B cell (primary cell): ENCODE data around the gene IL18R1. TPM values are rescaled to one million over a fixed set of nuclear protein-coding genes. Genes with fewer than 3 reads are reported as not detected.

ENCODE experiments used
- ATAC-seq: fragments of 200-7000 bp; cut with Tn5 transposase; one replicate; pipeline ENCODE4 v1.10.0; 2021; ENCODE audit warnings: low read depth, mild to moderate bottlenecking, moderate number of reproducible peaks, moderate library complexity
- CTCF ChIA-PET: fragments of 350-600 bp; sonication (Branson Sonifier 250); formaldehyde crosslinking; loops from one replicate; lab custom pipeline; 2021; ENCODE audit warnings: antibody characterized with exemption, inconsistent platforms; lab: Charles Lee
- POLR2A ChIA-PET: fragments of 350-600 bp; sonication (Branson Sonifier 250); formaldehyde crosslinking; loops from one replicate; lab custom pipeline; 2021; ENCODE audit warnings: antibody characterized with exemption; lab: Charles Lee
- DNase-seq: peaks from one replicate; pipeline ENCODE4 v3.0.0; 2013
- H2AFZ ChIP-seq: 2 replicates; pipeline ENCODE4 v1.6.1; 2012; ENCODE audit warnings: mild to moderate bottlenecking, low read depth, low read length; ENCODE audit not compliant: insufficient read depth, poor library complexity, severe bottlenecking
- H3K27ac ChIP-seq, 2 donors: 1 replicate in 1 of 2; 2 replicates in 1 of 2; pipeline ENCODE4 v1.5.1; 2012 to 2013; ENCODE audit warnings: low read length in 2 of 2, mild to moderate bottlenecking in 2 of 2, moderate library complexity in 1 of 2
- H3K27me3 ChIP-seq, 4 experiments: fragments of 200-600 bp in 1 of 4; sonication (generic) in 1 of 4; replicated peaks in 1 of 4; 1 replicate in 2 of 4; 2 replicates in 2 of 4; pipeline versions ENCODE4 v1.6.1 to v1.7.0; 2013 to 2016; ENCODE audit warnings: low read length in 3 of 4, mild to moderate bottlenecking in 2 of 4, mixed read lengths in 1 of 4, moderate library complexity in 1 of 4; ENCODE audit not compliant: insufficient read depth in 4 of 4, control insufficient read depth in 3 of 4; ENCODE audit errors: control extremely low read depth in 1 of 4
- H3K36me3 ChIP-seq, 2 experiments: replicated peaks in 1 of 2; 1 replicate in 1 of 2; 2 replicates in 1 of 2; pipeline versions ENCODE4 v1.6.1 to v1.7.1; 2013; ENCODE audit warnings: low read length in 1 of 2; ENCODE audit not compliant: insufficient read depth in 2 of 2, control insufficient read depth in 1 of 2; ENCODE audit errors: control extremely low read depth in 1 of 2, extremely low read depth in 1 of 2
- H3K4me1 ChIP-seq, 2 donors: fragments of 200-600 bp in 1 of 2; sonication (generic) in 1 of 2; 1 replicate in 1 of 2; 2 replicates in 1 of 2; pipeline versions ENCODE4 v1.5.1 to v1.6.1; 2013 to 2017; ENCODE audit warnings: low read length in 2 of 2; ENCODE audit not compliant: control insufficient read depth in 2 of 2, insufficient read depth in 2 of 2
- H3K4me2 ChIP-seq: replicated peaks from 2 replicates; pipeline ENCODE3; 2012; ENCODE audit warnings: mild to moderate bottlenecking, low read depth, low read length; ENCODE audit not compliant: poor library complexity, severe bottlenecking
- H3K4me3 ChIP-seq, 5 experiments: fragments of 200-600 bp in 1 of 5; sonication (generic) in 1 of 5; 1 replicate in 3 of 5; 2 replicates in 2 of 5; pipeline versions ENCODE4 v1.5.1 to v1.7.0; 2011 to 2016; ENCODE audit warnings: low read length in 4 of 5, mild to moderate bottlenecking in 4 of 5, low read depth in 2 of 5, control low read depth in 1 of 5, moderate library complexity in 1 of 5; ENCODE audit not compliant: insufficient read depth in 1 of 5; ENCODE audit errors: control extremely low read depth in 1 of 5, extremely low read depth in 1 of 5
- H3K79me2 ChIP-seq: fragments of 200-600 bp; sonication (generic); one replicate; pipeline ENCODE4 v1.6.0; 2016; ENCODE audit warnings: low read length; ENCODE audit not compliant: control insufficient read depth, insufficient read depth
- H3K9ac ChIP-seq: fragments of 200-600 bp; sonication (generic); 2 replicates; pipeline ENCODE4 v1.6.1; 2017; ENCODE audit warnings: mild to moderate bottlenecking, low read length, moderate library complexity
- H3K9me3 ChIP-seq, 3 donors: one replicate each; pipeline versions ENCODE4 v1.6.1 to v1.7.1; 2013; ENCODE audit warnings: low read length in 2 of 3; ENCODE audit not compliant: control insufficient read depth in 2 of 3, insufficient read depth in 1 of 3; ENCODE audit errors: control extremely low read depth in 1 of 3
- H4K20me1 ChIP-seq: 2 replicates; pipeline ENCODE4 v1.6.0; 2012; ENCODE audit warnings: mild to moderate bottlenecking, low read length; ENCODE audit not compliant: insufficient read depth, control insufficient read depth, poor library complexity, severe bottlenecking
- H3K27ac Mint-ChIP-seq: one replicate; pipeline ENCODE4 v1.8.0; 2021; ENCODE audit warnings: mixed read lengths
- H3K27me3 Mint-ChIP-seq: one replicate; pipeline ENCODE4 v1.8.0; 2021; ENCODE audit warnings: mixed read lengths
- H3K4me1 Mint-ChIP-seq: one replicate; pipeline ENCODE4 v1.8.0; 2021; ENCODE audit warnings: mixed read lengths
- H3K4me3 Mint-ChIP-seq: one replicate; pipeline ENCODE4 v1.8.0; 2021; ENCODE audit warnings: mixed read lengths
- H3K9me3 Mint-ChIP-seq: one replicate; pipeline ENCODE4 v1.8.0; 2022; ENCODE audit warnings: mixed read lengths; ENCODE audit not compliant: insufficient read depth
- CTCF ChIP-seq: fragments of 200-600 bp; IDR thresholded peaks from one replicate; pipeline ENCODE4 v1.8.0; 2022; ENCODE audit warnings: antibody characterized with exemption, mild to moderate bottlenecking
- EZH2 ChIP-seq: IDR thresholded peaks from 2 replicates; pipeline ENCODE4 v1.6.1; 2012; ENCODE audit warnings: borderline replicate concordance, low read depth, mild to moderate bottlenecking, moderate library complexity, low read length; ENCODE audit not compliant: insufficient read depth, poor library complexity, severe bottlenecking
- WGBS: methylation state at CpG from one replicate; pipeline ENCODE4 v1.1.5; 2013; ENCODE audit warnings: missing lambda C conversion rate; ENCODE audit not compliant: insufficient coverage; 5-methylcytosine and 5-hydroxymethylcytosine counted together
- intact Hi-C: fragments of 100-400 bp; cut with micrococcal nuclease; formaldehyde crosslinking; loops from one replicate; pipeline ENCODE4 v1.10.0; 2022
- polyA plus RNA-seq: library from polyadenylated mRNA; depleted of rRNA; stranded (reverse); fragments of >200 nt; gene quantifications from 2 replicates; pipeline ENCODE4 v1.2.3, GENCODE V29; 2012
- total RNA-seq, 2 donors: library from RNA; stranded (reverse); fragments of 120-200 nt in 1 of 2; gene quantifications; 1 replicate in 1 of 2; 2 replicates in 1 of 2; pipeline versions ENCODE4 v1.2.3 to v1.2.4, GENCODE V29; 2013 to 2022

The IL18R1 gene
- total and polyA plus RNA-seq, 2 donors (not counting 1 experiment from before 2014, with no cell fraction given) = 1.1 TPM

GRCh38 chr2:102346381-102347130 is 9.0 kb upstream of the IL18R1 start:
- intact Hi-C loops = no loop called here
- Histone ChIP-seq H3K4me1 (no peaks in the 10 kb centered on the region), H3K27me3 (peaks cover 0 to 10% (median 1%) of the 10 kb centered on the region in 4 experiments), H4K20me1 (no peaks in the 10 kb centered on the region), H3K79me2 (no peaks in the 10 kb centered on the region), H3K36me3 (no peaks in the 10 kb centered on the region), H3K4me2 (no peak overlapping the region), H3K9me3 (peaks cover 0 to 2% (median 0%) of the 10 kb centered on the region in 3 donors), H3K27ac (no peak overlapping the region), H3K4me3 (no peak overlapping the region), H2AFZ (no peak overlapping the region), H3K9ac (no peak overlapping the region)
- Mint-ChIP-seq H3K4me3 (no peak overlapping the region), H3K9me3 (no peaks in the 10 kb centered on the region), H3K27me3 (peaks cover 12% of the 10 kb centered on the region), H3K4me1 (no peaks in the 10 kb centered on the region), H3K27ac (no peak overlapping the region)
- CTCF ChIA-PET = no interaction called here
- DNase-seq = no peak
- WGBS = 78% methylated on average over 1 of the region's 7 CpGs
- ATAC-seq = no peak
- POLR2A ChIA-PET = no interaction called here
- TF ChIP-seq CTCF (no peak), EZH2 (no peak)

GRCh38 chr2:102350137-102350793 is 5.3 kb upstream of the IL18R1 start:
- TF ChIP-seq CTCF (no peak), EZH2 (no peak)
- intact Hi-C loops = no loop called here
- Histone ChIP-seq H4K20me1 (no peaks in the 10 kb centered on the region), H3K9ac (no peak overlapping the region), H3K4me3 (no peak overlapping the region), H2AFZ (no peak overlapping the region), H3K4me2 (no peak overlapping the region), H3K79me2 (no peaks in the 10 kb centered on the region), H3K36me3 (no peaks in the 10 kb centered on the region), H3K4me1 (peaks cover 0 to 2% of the 10 kb centered on the region in 2 donors), H3K27me3 (peaks cover 0 to 4% (median 1%) of the 10 kb centered on the region in 4 experiments), H3K27ac (no peak overlapping the region), H3K9me3 (peaks cover 0 to 2% (median 0%) of the 10 kb centered on the region in 3 donors)
- DNase-seq = no peak
- ChIA-PET CTCF (interaction anchor here (1.0 kb wide), 1 partner anchor 10 kb away, joined by 3 read pairs; no protein-coding TSS in a partner anchor), POLR2A (no interaction called here)
- 100% methylated on average over 1 of the region's 1 CpG for WGBS
- Mint-ChIP-seq H3K9me3 (no peaks in the 10 kb centered on the region), H3K27me3 (peaks cover 12% of the 10 kb centered on the region), H3K27ac (no peak overlapping the region), H3K4me3 (no peak overlapping the region), H3K4me1 (peaks cover 1% of the 10 kb centered on the region)
- ATAC-seq = no peak
